K562 (cell line): Measurements from ENCODE around the gene RAB39B. TPM values are rescaled to one million over a fixed set of nuclear protein-coding genes. Genes with fewer than 3 reads are reported as not detected.
A peak's percentile ranks its signal among the peaks of the same experiment; 100 is the strongest.

Experiments used
- ATAC-seq: fragments of 200-7000 bp; cut with Tn5 transposase; 3 replicates; pipeline ENCODE4 v1.9.1; 2020; ENCODE audit warnings: moderate library complexity
- BruUV-seq: library from RNA; stranded (reverse); fragments of 400-500 nt; replicated peaks from 2 replicates; lab custom pipeline; 2021; lab: Mats Ljungman, UMichigan
- CTCF ChIA-PET: fragments of 300-600 bp; formaldehyde crosslinking; extraction: SDS; loops from one replicate; lab custom pipeline; 2021; ENCODE audit warnings: low intra/inter-chr PET ratio; lab: Yijun Ruan, JAX
- POLR2A ChIA-PET: fragments of 300-600, 350-650 bp; sonication (Branson Sonifier 250); formaldehyde crosslinking; extraction: SDS; loops from one replicate; lab custom pipeline; 2021; ENCODE audit warnings: antibody characterized with exemption, inconsistent platforms; lab: Yijun Ruan, JAX
- DNase-seq, 4 experiments: peaks; one replicate each; pipeline versions ENCODE4 v3.0.0 to v3.0.0-alpha.2; 2011 to 2018; ENCODE audit warnings: low spot score in 3 of 4, mixed read lengths in 3 of 4; ENCODE audit errors: extremely low read depth in 1 of 4
- FAIRE-seq: peaks from 2 replicates; lab custom pipeline; 2011; peaks lifted over from hg19 to GRCh38; lab: Jason Lieb, UNC
- H2AFZ ChIP-seq: 2 replicates; pipeline ENCODE4 v1.6.0; 2011; ENCODE audit warnings: low read depth, low read length, control low read depth, inconsistent platforms
- H3K27ac ChIP-seq: fragments of 200-600 bp; 3 replicates; pipeline ENCODE4 v1.8.0; 2011; ENCODE audit warnings: low read depth, mild to moderate bottlenecking, control low read depth, inconsistent platforms, low read length, moderate library complexity, mixed read lengths; ENCODE audit errors: extremely low read depth
- H3K27me3 ChIP-seq, 2 experiments: fragments of 300-600 bp in 1 of 2; 2 replicates in 1 of 2; 3 replicates in 1 of 2; pipeline versions ENCODE4 v1.6.0 to v1.8.0; 2011; ENCODE audit warnings: inconsistent platforms in 2 of 2, low read length in 2 of 2, mild to moderate bottlenecking in 1 of 2, mixed read lengths in 1 of 2, moderate library complexity in 1 of 2; ENCODE audit not compliant: control insufficient read depth in 2 of 2, insufficient read depth in 2 of 2
- H3K36me3 ChIP-seq: fragments of 300-600 bp; 3 replicates; pipeline ENCODE4 v1.8.0; 2011; ENCODE audit warnings: mild to moderate bottlenecking, low read length, inconsistent platforms; ENCODE audit not compliant: control insufficient read depth, insufficient read depth
- H3K4me1 ChIP-seq, 2 experiments: fragments of 200-600 bp in 1 of 2; replicated peaks in 1 of 2; 2 replicates in 1 of 2; 3 replicates in 1 of 2; pipeline versions ENCODE4 v1.5.1 to v1.8.0; 2011; ENCODE audit warnings: inconsistent platforms in 2 of 2, low read length in 2 of 2, mild to moderate bottlenecking in 1 of 2, mixed read lengths in 1 of 2, moderate library complexity in 1 of 2; ENCODE audit not compliant: control insufficient read depth in 2 of 2, insufficient read depth in 2 of 2
- H3K4me2 ChIP-seq: 2 replicates; pipeline ENCODE4 v1.6.1; 2011; ENCODE audit warnings: low read length, control low read depth, inconsistent platforms, mixed read lengths; ENCODE audit not compliant: insufficient read depth
- H3K4me3 ChIP-seq: fragments of 200-600 bp; sonication (generic), shearing (Covaris generic); 2 replicates; pipeline ENCODE4 v1.5.1; 2016; ENCODE audit warnings: control low read depth, inconsistent platforms
- H3K79me2 ChIP-seq: fragments of 200-600 bp; 3 replicates; pipeline ENCODE4 v1.8.0; 2011; ENCODE audit warnings: low read length, inconsistent platforms; ENCODE audit not compliant: control insufficient read depth, insufficient read depth
- H3K9ac ChIP-seq, 2 experiments: 2 replicates each; pipeline versions ENCODE4 v1.6.0 to v1.6.1; 2011; ENCODE audit warnings: low read depth in 2 of 2, low read length in 2 of 2, control low read depth in 1 of 2, inconsistent platforms in 1 of 2, mild to moderate bottlenecking in 1 of 2, mixed read lengths in 1 of 2; ENCODE audit not compliant: insufficient read depth in 1 of 2
- H3K9me1 ChIP-seq: one replicate; pipeline ENCODE4 v1.6.0; 2011; ENCODE audit warnings: inconsistent platforms, mild to moderate bottlenecking, low read length, moderate library complexity; ENCODE audit not compliant: control insufficient read depth, insufficient read depth
- H3K9me3 ChIP-seq: replicated peaks from 2 replicates; pipeline ENCODE4 v1.5.1; 2011; ENCODE audit warnings: low read depth, low read length, inconsistent platforms; ENCODE audit not compliant: control insufficient read depth, insufficient read depth
- H4K20me1 ChIP-seq: replicated peaks from 2 replicates; pipeline ENCODE4 v1.6.1; 2011; ENCODE audit warnings: low read length, inconsistent platforms, mixed read lengths; ENCODE audit not compliant: control insufficient read depth, insufficient read depth
- FOSL1 ChIP-seq: fragments of 200-800 bp; sonication (Bioruptor generic); conservative IDR thresholded peaks from 2 replicates; pipeline ENCODE4 v1.6.1; 2016; ENCODE audit warnings: missing genetic modification characterization, missing compliant biosample characterization
- PHF8 ChIP-seq: fragments of 200-600 bp; sonication (generic); IDR thresholded peaks from 2 replicates; pipeline ENCODE4 v1.6.1; 2012; ENCODE audit warnings: mixed run types, mild to moderate bottlenecking, inconsistent platforms, low read length, moderate library complexity, borderline replicate concordance
- SIN3A ChIP-seq, 2 experiments: fragments of 150-350 bp in 1 of 2; IDR thresholded peaks; 2 replicates each; pipeline ENCODE4 v1.6.1; 2011 to 2016; ENCODE audit warnings: borderline replicate concordance in 2 of 2, low read depth in 2 of 2, low read length in 2 of 2, mild to moderate bottlenecking in 2 of 2, moderate library complexity in 2 of 2; ENCODE audit not compliant: control insufficient read depth in 1 of 2
- TOE1 ChIP-seq, 2 experiments: fragments of 450-650 bp in 1 of 2; sonication (generic) in 1 of 2; formaldehyde crosslinking in 1 of 2; IDR thresholded peaks; 2 replicates each; pipeline versions ENCODE4 v1.7.1 to v1.8.0; 2016 to 2022; ENCODE audit warnings: borderline replicate concordance in 2 of 2, mild to moderate bottlenecking in 2 of 2, antibody characterized with exemption in 1 of 2, inconsistent platforms in 1 of 2, low read depth in 1 of 2, missing genetic modification reagents in 1 of 2, moderate library complexity in 1 of 2
- ZBTB9 ChIP-seq: fragments of 450-650 bp; formaldehyde crosslinking; IDR thresholded peaks from 2 replicates; pipeline ENCODE4 v1.4.0; 2020; ENCODE audit warnings: mild to moderate bottlenecking, moderate library complexity
- ZNF512 ChIP-seq: IDR thresholded peaks from 2 replicates; pipeline ENCODE4 v1.6.1; 2016; ENCODE audit warnings: missing genetic modification characterization, missing compliant biosample characterization
- WGBS: fragments of 100-300 bp; shearing (Covaris generic); methylation state at CpG from one replicate; pipeline ENCODE4 v1.1.6; 2016; ENCODE audit warnings: low coverage, mixed read lengths; ENCODE audit not compliant: insufficient coverage; ENCODE audit errors: missing lambda C conversion rate; 5-methylcytosine and 5-hydroxymethylcytosine counted together
- in situ Hi-C: fragments of 300-500 bp; cut with MboI; formaldehyde crosslinking; loops from 4 replicates; pipeline ENCODE4 v1.15.0; 2018; ENCODE audit warnings: inconsistent platforms, mixed read lengths
- intact Hi-C: fragments of 100-400 bp; cut with micrococcal nuclease; formaldehyde crosslinking; loops from 2 replicates; pipeline ENCODE4 v1.14.2; 2022
- polyA plus RNA-seq, 8 experiments: library from polyadenylated mRNA; depleted of rRNA in 4 of 8; stranded (reverse) in 5 of 8; unstranded in 3 of 8; fragments of >200 nt; fragmentation: Nextera tagmentation in 2 of 8; fragmentation: Illumina TruSeq in 1 of 8; extraction: Ambion mirVana in 2 of 8; extraction: Trizol in 1 of 8; gene quantifications; 2 replicates each; pipeline versions ENCODE4 v1.2.1 to v1.2.3, GENCODE V29; 2011 to 2014; ENCODE audit warnings: inconsistent platforms in 1 of 8, missing spikeins in 1 of 8
- total RNA-seq, 7 experiments: library from RNA; depleted of rRNA in 6 of 7; stranded (reverse); fragments of >200 nt in 6 of 7; fragmentation: Illumina TruSeq in 2 of 7; extraction: Trizol in 2 of 7; gene quantifications; 2 replicates each; pipeline versions ENCODE4 v1.2.1 to v1.2.3, GENCODE V29; 2011 to 2021; ENCODE audit warnings: low replicate concordance in 1 of 7

The RAB39B gene
- total and polyA plus RNA-seq, 9 of the 15 experiments (the other 6 are each of a cell fraction or from before 2014, with no cell fraction given) = 0.04 to 0.07 (median 0.04) TPM; not detected in 6

GRCh38 chrX:155216179-155216939 lies 47.9 kb downstream of the RAB39B start, which contains the start of gene VBP1 (continued):
- no peak for TF ChIP-seq ZNF512

- H3K27ac ChIP-seq = peak overlapping the region; percentile 98
- peak overlapping the region; percentile 99 for H2AFZ ChIP-seq
- H3K9ac ChIP-seq = peak overlapping the region; percentile 87 to 97
- ChIA-PET CTCF (no interaction called here), POLR2A (interaction anchor here (0.6 to 1.7 kb wide), 9 partner anchors 9 to 169 kb away, joined by 3 to 7 read pairs (median 4); no protein-coding TSS in a partner anchor)
- ATAC-seq (peak; percentile 55), FAIRE-seq (peak; percentile 62), DNase-seq (peak in 1 of 4 experiments; percentile 26)
- peaks cover 10% of the 10 kb centered on the region for H3K36me3 ChIP-seq
- 3% methylated on average over 15 of the region's 15 CpGs for WGBS
- in situ Hi-C loops (no loop called here), intact Hi-C loops (loop anchor here (2.0 kb wide), 1 partner anchor 145 kb away; the partner anchor contains the start of genes BRCC3, CMC4 and MTCP1)
- H3K4me2 ChIP-seq = peak overlapping the region; percentile 93
- H3K9me1 ChIP-seq = no peaks in the 10 kb centered on the region
- TSS peak; percentile 94 for BruUV-seq
- H3K27me3 ChIP-seq = no peaks in the 10 kb centered on the region
- peaks cover 8% of the 10 kb centered on the region for H4K20me1 ChIP-seq
- peaks cover 44% of the 10 kb centered on the region for H3K79me2 ChIP-seq
- H3K9me3 ChIP-seq = no peaks in the 10 kb centered on the region
- peak overlapping the region; percentile 80 for H3K4me3 ChIP-seq
- H3K4me1 ChIP-seq = peaks cover 3 to 22% of the 10 kb centered on the region in 2 experiments; a peak in 3 of 5 replicates
- TF ChIP-seq TOE1 (IDR thresholded peaks at IDR 0.05; ENCODE audit: borderline replicate concordance) = 0 out of 2 replicates have a peak, but pooled peaks have one; percentile 18
- no peak for TF ChIP-seq TOE1 (CRISPR knock-in tag; IDR thresholded peaks at IDR 0.05; ENCODE audit: borderline replicate concordance, low read depth)
- no peak for TF ChIP-seq FOSL1 (tag)
- no peak for TF ChIP-seq ZBTB9 (CRISPR knock-in tag)
- peak; percentile 74 for TF ChIP-seq PHF8
- no peak for TF ChIP-seq SIN3A (IDR thresholded peaks at IDR 0.05; ENCODE audit: borderline replicate concordance in 2 of 2, control insufficient read depth in 1 of 2, low read depth in 2 of 2, low read length in 2 of 2)
These were observed 48.7 kb downstream of the RAB39B start for GRCh38 chrX:155215443-155216178.
